ENCODE results near the gene SGTA. TPM values are rescaled to one million over a fixed set of nuclear protein-coding genes. Genes with fewer than 3 reads are reported as not detected.

Gene SGTA
- total RNA-seq, 1 experiment from 2014 or later = 85.7 TPM

DNA sequence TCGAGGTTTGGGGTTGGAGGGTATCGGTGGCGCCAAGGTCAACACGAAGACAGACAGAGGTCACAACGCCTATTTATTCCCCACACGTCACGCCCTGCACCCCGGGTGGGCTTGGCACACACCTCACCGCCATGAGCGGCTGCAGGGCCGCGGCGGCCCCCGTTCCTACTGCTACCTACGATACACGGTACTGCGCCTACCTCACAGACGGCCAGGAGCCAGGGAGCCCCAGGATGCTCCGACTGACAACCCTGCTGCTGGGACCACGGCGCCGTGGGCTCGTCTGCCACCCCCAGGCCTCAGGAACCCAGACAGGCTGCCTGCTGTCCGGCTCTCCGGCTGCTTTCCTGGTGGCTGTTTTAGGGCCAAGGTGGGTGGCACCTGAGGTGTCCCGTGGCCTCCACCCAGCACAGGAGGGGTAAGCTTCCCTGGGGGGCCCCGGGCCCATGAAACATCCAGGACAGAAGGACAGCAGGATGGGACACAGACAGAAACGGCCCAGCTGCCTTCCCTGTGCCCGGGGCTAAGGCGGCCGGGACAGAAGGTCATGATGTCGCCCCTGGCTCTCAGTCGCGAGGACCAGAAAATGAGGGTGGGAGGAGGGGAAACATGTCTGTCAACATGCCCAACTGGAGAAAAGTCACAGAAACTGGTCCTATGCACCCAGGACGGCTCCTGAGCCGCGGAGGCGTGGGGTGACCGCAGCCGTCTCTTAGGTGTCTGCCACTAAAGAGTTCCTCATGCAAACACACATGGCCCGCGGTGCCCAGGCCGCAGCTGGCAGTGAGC is 28.2 kb downstream of the SGTA start:
- Histone ChIP-seq H3K27me3 (ENCODE audit: control insufficient read depth, insufficient read depth, low read length) (no peaks in the 10 kb centered on the region), H3K9me3 (ENCODE audit: control insufficient read depth, insufficient read depth, low read depth, low read length) (no peaks in the 10 kb centered on the region), H3K4me1 (ENCODE audit: control insufficient read depth, insufficient read depth, low read length) (no peaks in the 10 kb centered on the region), H3K27ac (ENCODE audit: low read length) (no peak overlapping the region), H3K36me3 (ENCODE audit: control insufficient read depth, insufficient read depth, low read length) (no peaks in the 10 kb centered on the region), H3K4me3 (ENCODE audit: low read depth in 2 of 2, low read length in 2 of 2) (no peak overlapping the region)
- intact Hi-C loops (cut with micrococcal nuclease; ENCODE audit: unreplicated experiment) (no loop called here), in situ Hi-C loops (cut with HindIII; ENCODE audit: low pct_unique_long_range_greater_than_20kb, low sequenced_read_pairs) (no loop called here)
- ChIA-PET POLR2A (no interaction called here), CTCF (no interaction called here)
- DNase-seq (ENCODE audit: low read depth, low spot score) (no peak), ATAC-seq (no peak)
- no TSS peak for BruUV-seq (replicated peaks)
- TF ChIP-seq, protein P1, sequence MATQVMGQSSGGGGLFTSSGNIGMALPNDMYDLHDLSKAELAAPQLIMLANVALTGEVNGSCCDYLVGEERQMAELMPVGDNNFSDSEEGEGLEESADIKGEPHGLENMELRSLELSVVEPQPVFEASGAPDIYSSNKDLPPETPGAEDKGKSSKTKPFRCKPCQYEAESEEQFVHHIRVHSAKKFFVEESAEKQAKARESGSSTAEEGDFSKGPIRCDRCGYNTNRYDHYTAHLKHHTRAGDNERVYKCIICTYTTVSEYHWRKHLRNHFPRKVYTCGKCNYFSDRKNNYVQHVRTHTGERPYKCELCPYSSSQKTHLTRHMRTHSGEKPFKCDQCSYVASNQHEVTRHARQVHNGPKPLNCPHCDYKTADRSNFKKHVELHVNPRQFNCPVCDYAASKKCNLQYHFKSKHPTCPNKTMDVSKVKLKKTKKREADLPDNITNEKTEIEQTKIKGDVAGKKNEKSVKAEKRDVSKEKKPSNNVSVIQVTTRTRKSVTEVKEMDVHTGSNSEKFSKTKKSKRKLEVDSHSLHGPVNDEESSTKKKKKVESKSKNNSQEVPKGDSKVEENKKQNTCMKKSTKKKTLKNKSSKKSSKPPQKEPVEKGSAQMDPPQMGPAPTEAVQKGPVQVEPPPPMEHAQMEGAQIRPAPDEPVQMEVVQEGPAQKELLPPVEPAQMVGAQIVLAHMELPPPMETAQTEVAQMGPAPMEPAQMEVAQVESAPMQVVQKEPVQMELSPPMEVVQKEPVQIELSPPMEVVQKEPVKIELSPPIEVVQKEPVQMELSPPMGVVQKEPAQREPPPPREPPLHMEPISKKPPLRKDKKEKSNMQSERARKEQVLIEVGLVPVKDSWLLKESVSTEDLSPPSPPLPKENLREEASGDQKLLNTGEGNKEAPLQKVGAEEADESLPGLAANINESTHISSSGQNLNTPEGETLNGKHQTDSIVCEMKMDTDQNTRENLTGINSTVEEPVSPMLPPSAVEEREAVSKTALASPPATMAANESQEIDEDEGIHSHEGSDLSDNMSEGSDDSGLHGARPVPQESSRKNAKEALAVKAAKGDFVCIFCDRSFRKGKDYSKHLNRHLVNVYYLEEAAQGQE (IDR thresholded peaks at IDR 0.05; ENCODE audit: insufficient read depth in 1 of 2, low read depth in 2 of 2, low read length in 1 of 2) = no peak
- TF ChIP-seq SIN3A (IDR thresholded peaks at IDR 0.05; ENCODE audit: borderline replicate concordance, insufficient read depth, low read depth, low read length) (no peak), POLR2AphosphoS5 (IDR thresholded peaks at IDR 0.05; ENCODE audit: low read depth, low read length) (no peak), TCF7L2 (IDR thresholded peaks at IDR 0.05; ENCODE audit: low read depth, low read length) (no peak)
- TF ChIP-seq, protein P2, sequence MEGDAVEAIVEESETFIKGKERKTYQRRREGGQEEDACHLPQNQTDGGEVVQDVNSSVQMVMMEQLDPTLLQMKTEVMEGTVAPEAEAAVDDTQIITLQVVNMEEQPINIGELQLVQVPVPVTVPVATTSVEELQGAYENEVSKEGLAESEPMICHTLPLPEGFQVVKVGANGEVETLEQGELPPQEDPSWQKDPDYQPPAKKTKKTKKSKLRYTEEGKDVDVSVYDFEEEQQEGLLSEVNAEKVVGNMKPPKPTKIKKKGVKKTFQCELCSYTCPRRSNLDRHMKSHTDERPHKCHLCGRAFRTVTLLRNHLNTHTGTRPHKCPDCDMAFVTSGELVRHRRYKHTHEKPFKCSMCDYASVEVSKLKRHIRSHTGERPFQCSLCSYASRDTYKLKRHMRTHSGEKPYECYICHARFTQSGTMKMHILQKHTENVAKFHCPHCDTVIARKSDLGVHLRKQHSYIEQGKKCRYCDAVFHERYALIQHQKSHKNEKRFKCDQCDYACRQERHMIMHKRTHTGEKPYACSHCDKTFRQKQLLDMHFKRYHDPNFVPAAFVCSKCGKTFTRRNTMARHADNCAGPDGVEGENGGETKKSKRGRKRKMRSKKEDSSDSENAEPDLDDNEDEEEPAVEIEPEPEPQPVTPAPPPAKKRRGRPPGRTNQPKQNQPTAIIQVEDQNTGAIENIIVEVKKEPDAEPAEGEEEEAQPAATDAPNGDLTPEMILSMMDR (IDR thresholded peaks at IDR 0.05) = no peak

DNA sequence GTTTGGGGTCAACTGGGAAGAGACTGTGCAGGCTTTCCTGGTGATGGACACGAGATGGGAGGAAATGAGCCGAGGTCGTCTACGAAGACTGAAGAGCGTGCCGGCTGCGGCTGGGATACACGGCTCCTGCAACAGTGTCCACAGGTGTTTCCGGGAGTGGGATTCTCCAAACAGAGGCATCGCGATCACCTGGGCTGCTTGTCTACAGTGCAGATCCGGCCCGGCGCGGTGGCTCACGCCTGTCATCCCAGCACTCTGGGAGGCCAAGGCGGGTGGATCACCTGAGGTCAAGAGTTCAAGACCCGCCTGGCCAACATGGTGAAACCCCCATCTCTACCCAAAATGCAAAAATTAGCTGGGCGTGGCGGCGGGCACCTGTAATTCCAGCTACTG is 31.6 kb downstream of the SGTA start:
- in situ Hi-C loops (cut with HindIII; ENCODE audit: low pct_unique_long_range_greater_than_20kb, low sequenced_read_pairs) = no loop called here

More for the DNA sequence above, 31.6 kb downstream of the SGTA start:
- ChIA-PET CTCF (interaction anchor here (0.6 kb wide), 1 partner anchor 28 kb away, joined by 3 read pairs; no protein-coding TSS in a partner anchor), POLR2A (no interaction called here)
- Histone ChIP-seq H3K4me1 (ENCODE audit: control insufficient read depth, insufficient read depth, low read length) (no peaks in the 10 kb centered on the region), H3K27me3 (ENCODE audit: control insufficient read depth, insufficient read depth, low read length) (no peaks in the 10 kb centered on the region), H3K27ac (ENCODE audit: low read length) (no peak overlapping the region), H3K36me3 (ENCODE audit: control insufficient read depth, insufficient read depth, low read length) (no peaks in the 10 kb centered on the region), H3K9me3 (ENCODE audit: control insufficient read depth, insufficient read depth, low read depth, low read length) (no peaks in the 10 kb centered on the region), H3K4me3 (ENCODE audit: low read depth in 2 of 2, low read length in 2 of 2) (no peak overlapping the region)
- ATAC-seq (no peak), DNase-seq (ENCODE audit: low read depth, low spot score) (no peak)
- TF ChIP-seq TCF7L2 (IDR thresholded peaks at IDR 0.05; ENCODE audit: low read depth, low read length) = no peak
- no peak for TF ChIP-seq SIN3A (IDR thresholded peaks at IDR 0.05; ENCODE audit: borderline replicate concordance, insufficient read depth, low read depth, low read length)
- TF ChIP-seq, protein P2 (IDR thresholded peaks at IDR 0.05) = no peak
- TF ChIP-seq, protein P1 (IDR thresholded peaks at IDR 0.05; ENCODE audit: insufficient read depth in 1 of 2, low read depth in 2 of 2, low read length in 1 of 2) = no peak
- no peak for TF ChIP-seq POLR2AphosphoS5 (IDR thresholded peaks at IDR 0.05; ENCODE audit: low read depth, low read length)
- intact Hi-C loops (cut with micrococcal nuclease; ENCODE audit: unreplicated experiment) = no loop called here
- no TSS peak for BruUV-seq (replicated peaks)
